DMS153 treated with DMSO at 0.1 percent for 48 hours (cell line): ENCODE data around the gene DLGAP4.
"Not testable (repeated sequence)": the region's sequence is repeated elsewhere in the genome, so short reads cannot be mapped to it uniquely, and the experiment has no call there.

ENCODE experiments used
- DNase-seq: peaks from one replicate; lab custom pipeline; 2025; ENCODE audit not compliant: unreplicated experiment; lab: John Stamatoyannopoulos, UW

The DLGAP4 gene

GRCh38 chr20:36548704-36549627, 242.8 kb downstream of the DLGAP4 start:
- DNase-seq = no peak

GRCh38 chr20:36549628-36549941, 243.4 kb downstream of the DLGAP4 start:
- no peak for DNase-seq

- no peak for DNase-seq
Measured at GRCh38 chr20:36549942-36550789, 244.0 kb downstream of the DLGAP4 start.

GRCh38 chr20:36550790-36551299, 244.7 kb downstream of the DLGAP4 start:
- no peak for DNase-seq

- DNase-seq = no peak
Measured at GRCh38 chr20:36555248-36555647, 249.1 kb downstream of the DLGAP4 start.

- DNase-seq = no peak
Measured at GRCh38 chr20:36562724-36563123, 256.6 kb downstream of the DLGAP4 start.

GRCh38 chr20:36563374-36563773, 257.2 kb downstream of the DLGAP4 start:
- DNase-seq = no peak

- not testable (repeated sequence) for DNase-seq
Measured at GRCh38 chr20:36564078-36564725, 258.1 kb downstream of the DLGAP4 start.

- not testable (repeated sequence) for DNase-seq
Measured at GRCh38 chr20:36564726-36565121, 258.6 kb downstream of the DLGAP4 start.

- no peak for DNase-seq
Measured at GRCh38 chr20:36565520-36565919, 259.4 kb downstream of the DLGAP4 start.

- DNase-seq = no peak
Measured at GRCh38 chr20:36569847-36570429, 263.8 kb downstream of the DLGAP4 start.

GRCh38 chr20:36571564-36572504, 265.7 kb downstream of the DLGAP4 start:
- no peak for DNase-seq

- no peak for DNase-seq
Measured at GRCh38 chr20:36572701-36573102, 266.6 kb downstream of the DLGAP4 start.

GRCh38 chr20:36573103-36573797, 267.1 kb downstream of the DLGAP4 start, which contains the start of gene TGIF2:
Gene TGIF2, plus strand, starts transcription at chr20:36573597. Its CDS starts 5,178 bp downstream, at chr20:36578775.
- DNase-seq = no peak

GRCh38 chr20:36573798-36574365, 267.7 kb downstream of the DLGAP4 start:
- DNase-seq = no peak

- no peak for DNase-seq
Measured at GRCh38 chr20:36574366-36575135, 268.4 kb downstream of the DLGAP4 start.

GRCh38 chr20:36576081-36576445, 269.9 kb downstream of the DLGAP4 start:
- DNase-seq = no peak
